PC-9 (cell line): ENCODE measurements around the gene ANKRD52.

Experiments
- EZH2 ChIP-seq: fragments of 200-600 bp; sonication (generic); IDR thresholded peaks from 2 replicates; pipeline ENCODE4 v1.8.0; 2017; ENCODE audit warnings: antibody characterized with exemption, low read depth
- TF ChIP-seq, protein P1 (sequence below): fragments of 200-600 bp; sonication (generic); conservative IDR thresholded peaks from 2 replicates; pipeline ENCODE4 v1.6.1; 2017; ENCODE audit warnings: mixed run types, antibody characterized with exemption, mild to moderate bottlenecking, moderate library complexity

DNA sequence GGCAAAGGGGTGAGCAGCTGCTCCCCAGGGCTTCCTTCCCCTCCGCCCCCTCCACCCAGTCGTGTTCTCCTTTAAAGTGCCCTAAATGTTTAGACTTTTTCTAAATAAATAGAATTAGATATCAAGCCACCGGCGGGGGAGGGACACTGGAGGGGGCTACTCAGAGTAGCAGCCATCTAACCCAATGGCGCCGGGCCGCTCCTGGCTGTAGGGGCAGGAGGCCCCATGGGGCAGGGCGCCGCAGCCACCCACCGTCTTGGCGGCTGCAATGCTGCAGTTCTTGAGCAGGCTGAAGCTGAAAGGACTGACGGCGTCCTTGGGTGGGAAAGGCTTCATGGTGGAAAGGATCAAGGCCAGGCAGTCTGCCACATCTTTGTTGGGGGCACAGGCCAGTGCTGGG lies 15.2 kb downstream of the ANKRD52 start:
- TF ChIP-seq, protein P1, sequence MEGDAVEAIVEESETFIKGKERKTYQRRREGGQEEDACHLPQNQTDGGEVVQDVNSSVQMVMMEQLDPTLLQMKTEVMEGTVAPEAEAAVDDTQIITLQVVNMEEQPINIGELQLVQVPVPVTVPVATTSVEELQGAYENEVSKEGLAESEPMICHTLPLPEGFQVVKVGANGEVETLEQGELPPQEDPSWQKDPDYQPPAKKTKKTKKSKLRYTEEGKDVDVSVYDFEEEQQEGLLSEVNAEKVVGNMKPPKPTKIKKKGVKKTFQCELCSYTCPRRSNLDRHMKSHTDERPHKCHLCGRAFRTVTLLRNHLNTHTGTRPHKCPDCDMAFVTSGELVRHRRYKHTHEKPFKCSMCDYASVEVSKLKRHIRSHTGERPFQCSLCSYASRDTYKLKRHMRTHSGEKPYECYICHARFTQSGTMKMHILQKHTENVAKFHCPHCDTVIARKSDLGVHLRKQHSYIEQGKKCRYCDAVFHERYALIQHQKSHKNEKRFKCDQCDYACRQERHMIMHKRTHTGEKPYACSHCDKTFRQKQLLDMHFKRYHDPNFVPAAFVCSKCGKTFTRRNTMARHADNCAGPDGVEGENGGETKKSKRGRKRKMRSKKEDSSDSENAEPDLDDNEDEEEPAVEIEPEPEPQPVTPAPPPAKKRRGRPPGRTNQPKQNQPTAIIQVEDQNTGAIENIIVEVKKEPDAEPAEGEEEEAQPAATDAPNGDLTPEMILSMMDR, result no peak
- TF ChIP-seq EZH2, result no peak
